Choroid plexus epithelial cell (primary cell): ENCODE results near the gene FZR1.

Experiments used
- DNase-seq: peaks from one replicate; pipeline ENCODE4 v3.0.0-alpha.2; 2010; ENCODE audit warnings: low read depth
- H3K4me3 ChIP-seq: 2 replicates; pipeline ENCODE4 v1.5.1; 2011; ENCODE audit warnings: low read depth, mild to moderate bottlenecking, control low read depth, low read length, moderate library complexity
- CTCF ChIP-seq: conservative IDR thresholded peaks from 2 replicates; pipeline ENCODE4 v1.5.1; 2011; ENCODE audit warnings: low read depth, mild to moderate bottlenecking, control low read depth, inconsistent platforms, low read length, moderate library complexity

The FZR1 gene

GRCh38 chr19:3510727-3511126 lies 4.6 kb downstream of the FZR1 start:
- no peak overlapping the region for H3K4me3 ChIP-seq
- TF ChIP-seq CTCF = no peak
- DNase-seq = no peak

- TF ChIP-seq CTCF = no peak
- DNase-seq = no peak
- H3K4me3 ChIP-seq = no peak overlapping the region
Measured at GRCh38 chr19:3511506-3512251, 5.6 kb downstream of the FZR1 start.

GRCh38 chr19:3512562-3513228 lies 6.6 kb downstream of the FZR1 start:
- DNase-seq = no peak
- TF ChIP-seq CTCF = no peak

GRCh38 chr19:3513229-3514140 lies 7.4 kb downstream of the FZR1 start:
- no peak for DNase-seq
- peak; percentile 20 for TF ChIP-seq CTCF
- H3K4me3 ChIP-seq = no peak overlapping the region

More at GRCh38 chr19:3512562-3513228, 6.6 kb downstream of the FZR1 start:
- H3K4me3 ChIP-seq = no peak overlapping the region

GRCh38 chr19:3514930-3515329 lies 8.8 kb downstream of the FZR1 start:
- DNase-seq = no peak
- no peak overlapping the region for H3K4me3 ChIP-seq
- no peak for TF ChIP-seq CTCF

- TF ChIP-seq CTCF = no peak
- no peak overlapping the region for H3K4me3 ChIP-seq
- DNase-seq = no peak
Measured at GRCh38 chr19:3515891-3516422, 9.8 kb downstream of the FZR1 start.
